ENCODE data around the gene CDK5. TPM values are rescaled to one million over a fixed set of nuclear protein-coding genes. Genes with fewer than 3 reads are reported as not detected.
A peak's percentile ranks its signal among the peaks of the same experiment; 100 is the strongest.

Gene CDK5
- total RNA-seq, 1 experiment from 2014 or later, result 23.8 TPM

DNA sequence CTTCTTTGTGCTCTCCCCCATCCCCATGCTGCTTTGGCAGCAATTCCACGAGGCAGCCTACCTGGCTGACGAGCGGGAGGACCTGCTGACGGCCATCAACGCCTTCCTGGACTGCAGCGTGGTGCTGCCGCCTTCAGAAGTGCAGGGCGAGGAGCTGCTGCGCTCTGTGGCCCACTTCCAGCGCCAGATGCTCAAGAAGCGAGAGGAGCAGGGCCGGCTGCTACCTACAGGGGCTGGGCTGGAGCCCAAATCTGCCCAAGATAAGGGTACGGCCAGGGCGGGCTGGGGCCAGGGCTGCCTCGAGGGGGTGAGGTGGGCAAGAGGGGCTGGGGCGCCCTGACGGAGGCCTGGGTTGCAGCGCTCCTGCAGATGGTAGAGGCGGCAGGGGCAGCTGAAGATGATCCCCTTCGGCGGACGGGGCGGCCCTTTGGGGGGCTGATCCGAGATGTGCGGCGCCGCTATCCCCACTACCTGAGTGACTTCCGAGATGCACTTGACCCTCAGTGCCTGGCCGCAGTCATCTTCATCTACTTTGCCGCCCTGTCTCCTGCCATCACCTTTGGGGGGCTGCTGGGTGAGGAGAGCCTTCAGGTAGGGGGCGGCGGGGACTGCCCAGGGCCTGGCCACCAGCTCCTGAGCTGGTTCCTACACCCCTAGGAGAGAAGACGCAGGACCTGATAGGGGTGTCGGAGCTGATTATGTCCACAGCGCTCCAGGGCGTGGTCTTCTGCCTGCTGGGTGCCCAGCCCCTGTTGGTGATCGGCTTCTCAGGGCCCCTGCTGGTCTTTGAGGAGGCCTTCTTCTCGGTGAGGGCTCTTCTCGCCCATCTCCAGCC lies 13.6 kb upstream of the CDK5 start:
- peaks cover 18% of the 10 kb centered on the region for H3K4me1 ChIP-seq
- DNase-seq, result no peak
- BruUV-seq (replicated peaks), result no TSS peak
- no peaks in the 10 kb centered on the region for H3K9me3 ChIP-seq
- ChIA-PET POLR2A (interaction anchor here (1.2 kb wide), 1 partner anchor 8 kb away, joined by 3 read pairs; no protein-coding TSS in a partner anchor), CTCF (no interaction called here)
- H3K36me3 ChIP-seq (ENCODE audit: control insufficient read depth, insufficient read depth, low read length), result peaks cover 1% of the 10 kb centered on the region
- H3K4me1 Mint-ChIP-seq (ENCODE audit: low read depth, unreplicated experiment), result no peaks in the 10 kb centered on the region
- H3K9me3 Mint-ChIP-seq (ENCODE audit: unreplicated experiment), result no peaks in the 10 kb centered on the region
- no peak overlapping the region for H3K27ac Mint-ChIP-seq (ENCODE audit: unreplicated experiment)
- H3K27me3 ChIP-seq (replicated peaks; ENCODE audit: control insufficient read depth, insufficient read depth, low read length), result no peaks in the 10 kb centered on the region
- no peak overlapping the region for H3K4me3 Mint-ChIP-seq (ENCODE audit: unreplicated experiment)
- H3K36me3 Mint-ChIP-seq (ENCODE audit: insufficient read depth, unreplicated experiment), result peaks cover 93% of the 10 kb centered on the region
- intact Hi-C loops (cut with micrococcal nuclease; ENCODE audit: unreplicated experiment), result no loop called here
- H3K27me3 Mint-ChIP-seq (ENCODE audit: insufficient read depth, unreplicated experiment), result no peaks in the 10 kb centered on the region
- H3K4me3 ChIP-seq (ENCODE audit: low read depth, low read length), result no peak overlapping the region
- TF ChIP-seq, protein P1, sequence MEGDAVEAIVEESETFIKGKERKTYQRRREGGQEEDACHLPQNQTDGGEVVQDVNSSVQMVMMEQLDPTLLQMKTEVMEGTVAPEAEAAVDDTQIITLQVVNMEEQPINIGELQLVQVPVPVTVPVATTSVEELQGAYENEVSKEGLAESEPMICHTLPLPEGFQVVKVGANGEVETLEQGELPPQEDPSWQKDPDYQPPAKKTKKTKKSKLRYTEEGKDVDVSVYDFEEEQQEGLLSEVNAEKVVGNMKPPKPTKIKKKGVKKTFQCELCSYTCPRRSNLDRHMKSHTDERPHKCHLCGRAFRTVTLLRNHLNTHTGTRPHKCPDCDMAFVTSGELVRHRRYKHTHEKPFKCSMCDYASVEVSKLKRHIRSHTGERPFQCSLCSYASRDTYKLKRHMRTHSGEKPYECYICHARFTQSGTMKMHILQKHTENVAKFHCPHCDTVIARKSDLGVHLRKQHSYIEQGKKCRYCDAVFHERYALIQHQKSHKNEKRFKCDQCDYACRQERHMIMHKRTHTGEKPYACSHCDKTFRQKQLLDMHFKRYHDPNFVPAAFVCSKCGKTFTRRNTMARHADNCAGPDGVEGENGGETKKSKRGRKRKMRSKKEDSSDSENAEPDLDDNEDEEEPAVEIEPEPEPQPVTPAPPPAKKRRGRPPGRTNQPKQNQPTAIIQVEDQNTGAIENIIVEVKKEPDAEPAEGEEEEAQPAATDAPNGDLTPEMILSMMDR (IDR thresholded peaks at IDR 0.05; ENCODE audit: insufficient read depth in 1 of 2, low read depth in 1 of 2, low read length in 1 of 2, severe bottlenecking in 1 of 2, unreplicated experiment in 1 of 2), result no peak

DNA sequence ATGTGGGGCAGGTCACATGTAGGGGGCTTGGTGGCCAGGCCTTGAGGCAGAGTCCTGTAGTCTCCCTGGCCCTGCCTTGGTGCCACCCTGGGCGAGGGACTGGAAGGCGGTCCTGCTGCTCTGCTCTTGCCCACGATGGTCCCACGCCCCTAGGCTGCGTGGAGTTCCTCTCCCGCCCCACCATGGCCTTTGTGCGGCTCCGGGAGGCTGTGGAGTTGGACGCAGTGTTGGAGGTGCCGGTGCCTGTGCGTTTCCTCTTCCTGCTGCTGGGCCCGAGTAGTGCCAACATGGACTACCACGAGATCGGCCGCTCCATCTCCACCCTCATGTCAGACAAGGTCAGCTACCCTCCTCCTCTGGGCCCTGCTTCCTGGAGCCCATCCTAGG lies 12.9 kb upstream of the CDK5 start:
- peaks cover 18% of the 10 kb centered on the region for H3K4me1 ChIP-seq
- peaks cover 3% of the 10 kb centered on the region for H3K36me3 ChIP-seq (ENCODE audit: control insufficient read depth, insufficient read depth, low read length)
- H3K36me3 Mint-ChIP-seq (ENCODE audit: insufficient read depth, unreplicated experiment), result peaks cover 92% of the 10 kb centered on the region
- H3K27ac Mint-ChIP-seq (ENCODE audit: unreplicated experiment), result no peak overlapping the region
- H3K9me3 ChIP-seq, result no peaks in the 10 kb centered on the region
- no peaks in the 10 kb centered on the region for H3K9me3 Mint-ChIP-seq (ENCODE audit: unreplicated experiment)
- TF ChIP-seq, protein P1 (IDR thresholded peaks at IDR 0.05; ENCODE audit: insufficient read depth in 1 of 2, low read depth in 1 of 2, low read length in 1 of 2, severe bottlenecking in 1 of 2, unreplicated experiment in 1 of 2), result no peak
- no peaks in the 10 kb centered on the region for H3K27me3 Mint-ChIP-seq (ENCODE audit: insufficient read depth, unreplicated experiment)
- no peak overlapping the region for H3K4me3 ChIP-seq (ENCODE audit: low read depth, low read length)
- no peaks in the 10 kb centered on the region for H3K27me3 ChIP-seq (replicated peaks; ENCODE audit: control insufficient read depth, insufficient read depth, low read length)
- TSS peak; percentile 3 for BruUV-seq (replicated peaks)
- POLR2A ChIA-PET, result interaction anchor here (1.2 kb wide), 1 partner anchor 8 kb away, joined by 3 read pairs; no protein-coding TSS in a partner anchor
- intact Hi-C loops (cut with micrococcal nuclease; ENCODE audit: unreplicated experiment), result no loop called here
- H3K4me1 Mint-ChIP-seq (ENCODE audit: low read depth, unreplicated experiment), result no peaks in the 10 kb centered on the region
- DNase-seq, result no peak
- CTCF ChIA-PET, result no interaction called here
- no peak overlapping the region for H3K4me3 Mint-ChIP-seq (ENCODE audit: unreplicated experiment)

DNA sequence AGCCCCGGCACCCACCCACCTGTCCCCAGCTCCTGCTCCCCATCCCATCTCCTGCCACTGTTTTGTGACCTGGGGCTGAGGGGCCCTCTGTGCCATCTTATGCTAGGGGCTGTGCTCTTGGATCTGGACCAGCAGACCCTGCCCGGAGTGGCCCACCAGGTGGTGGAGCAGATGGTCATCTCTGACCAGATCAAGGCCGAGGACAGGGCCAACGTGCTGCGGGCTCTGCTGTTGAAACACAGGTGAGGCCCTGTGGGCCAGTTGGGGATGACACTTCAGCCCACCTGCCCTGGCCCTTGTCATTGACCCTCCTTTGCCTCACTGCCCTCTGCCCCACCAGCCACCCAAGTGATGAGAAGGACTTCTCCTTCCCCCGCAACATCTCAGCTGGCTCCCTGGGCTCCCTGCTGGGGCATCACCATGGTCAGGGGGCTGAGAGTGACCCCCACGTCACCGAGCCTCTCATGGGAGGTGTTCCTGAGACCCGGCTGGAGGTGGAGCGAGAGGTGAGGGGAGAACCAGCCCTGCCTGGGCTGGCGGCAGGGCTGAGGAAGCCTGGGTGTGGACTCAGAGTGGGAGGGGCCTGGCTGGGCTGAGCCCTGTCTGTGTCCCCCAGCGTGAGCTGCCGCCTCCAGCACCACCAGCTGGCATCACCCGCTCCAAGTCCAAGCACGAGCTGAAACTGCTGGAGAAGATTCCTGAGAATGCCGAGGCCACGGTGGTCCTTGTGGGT lies 12.3 kb upstream of the CDK5 start:
- Histone ChIP-seq H3K36me3 (ENCODE audit: control insufficient read depth, insufficient read depth, low read length) (peaks cover 3% of the 10 kb centered on the region), H3K4me1 (peaks cover 18% of the 10 kb centered on the region), H3K9me3 (no peaks in the 10 kb centered on the region), H3K27me3 (replicated peaks; ENCODE audit: control insufficient read depth, insufficient read depth, low read length) (no peaks in the 10 kb centered on the region), H3K4me3 (ENCODE audit: low read depth, low read length) (no peak overlapping the region)
- TF ChIP-seq, protein P1 (IDR thresholded peaks at IDR 0.05; ENCODE audit: insufficient read depth in 1 of 2, low read depth in 1 of 2, low read length in 1 of 2, severe bottlenecking in 1 of 2, unreplicated experiment in 1 of 2), result no peak
- H3K4me1 Mint-ChIP-seq (ENCODE audit: low read depth, unreplicated experiment), result no peaks in the 10 kb centered on the region
- no peak overlapping the region for H3K27ac Mint-ChIP-seq (ENCODE audit: unreplicated experiment)
- peaks cover 91% of the 10 kb centered on the region for H3K36me3 Mint-ChIP-seq (ENCODE audit: insufficient read depth, unreplicated experiment)
- no peaks in the 10 kb centered on the region for H3K9me3 Mint-ChIP-seq (ENCODE audit: unreplicated experiment)
- ChIA-PET POLR2A (no interaction called here), CTCF (no interaction called here)
- intact Hi-C loops (cut with micrococcal nuclease; ENCODE audit: unreplicated experiment), result no loop called here
- no peak for DNase-seq
- H3K4me3 Mint-ChIP-seq (ENCODE audit: unreplicated experiment), result no peak overlapping the region
- no TSS peak for BruUV-seq (replicated peaks)
- no peaks in the 10 kb centered on the region for H3K27me3 Mint-ChIP-seq (ENCODE audit: insufficient read depth, unreplicated experiment)
